T47D (cell line): ENCODE data around the gene TMX2.

Source experiments
- DNase-seq, 2 experiments: peaks; one replicate each; pipeline versions ENCODE4 v3.0.0 to v3.0.0-alpha.2; 2011 to 2012; ENCODE audit warnings: low read depth in 1 of 2, low spot score in 1 of 2
- JUND ChIP-seq: IDR thresholded peaks from 2 replicates; pipeline ENCODE4 v1.6.1; 2012; ENCODE audit warnings: low read depth
- in situ Hi-C: cut with HindIII; loops from 2 replicates; pipeline ENCODE4 v1.10.0; 2016; ENCODE audit warnings: low sequenced_read_pairs, low pct_unique_long_range_greater_than_20kb

TMX2 gene

DNA sequence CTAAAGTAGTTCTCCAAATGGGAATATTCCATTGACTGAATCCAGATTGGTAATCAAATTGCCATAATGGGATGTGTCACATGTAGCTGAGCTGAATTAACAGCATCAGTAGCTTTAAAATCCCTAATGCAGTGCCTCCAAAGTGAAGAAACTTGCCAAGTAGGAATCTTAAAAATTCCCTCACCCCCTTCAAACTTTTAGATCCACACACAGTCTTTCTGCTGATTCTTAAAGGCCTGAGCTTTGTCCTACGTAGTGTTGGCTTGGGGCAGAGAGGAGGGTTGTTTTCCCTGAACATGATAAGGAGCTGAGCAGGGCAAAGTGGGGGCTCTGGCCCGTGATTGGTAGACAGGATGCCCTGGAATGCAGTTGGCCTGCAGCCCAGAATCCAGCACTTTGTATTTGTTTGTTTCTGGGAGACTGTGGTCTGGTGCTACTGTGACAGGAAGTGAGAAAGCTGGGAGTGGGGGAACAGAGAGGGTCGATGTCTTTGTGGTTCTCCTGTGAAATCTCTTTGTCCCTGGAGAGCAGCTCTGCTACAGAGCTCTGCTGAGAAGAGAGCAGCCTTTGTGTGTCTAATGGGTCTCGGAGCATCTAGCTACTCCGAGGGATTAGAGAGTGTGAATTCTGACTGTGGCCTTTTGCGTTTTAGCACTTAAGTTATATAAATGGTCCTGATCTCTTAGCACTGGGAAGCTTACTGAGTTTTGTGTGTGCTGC, 66.1 kb downstream of the TMX2 start:
- peak in 1 of 2 experiments; percentile 93 for DNase-seq
- in situ Hi-C loops = no loop called here
- no peak for TF ChIP-seq JUND

DNA sequence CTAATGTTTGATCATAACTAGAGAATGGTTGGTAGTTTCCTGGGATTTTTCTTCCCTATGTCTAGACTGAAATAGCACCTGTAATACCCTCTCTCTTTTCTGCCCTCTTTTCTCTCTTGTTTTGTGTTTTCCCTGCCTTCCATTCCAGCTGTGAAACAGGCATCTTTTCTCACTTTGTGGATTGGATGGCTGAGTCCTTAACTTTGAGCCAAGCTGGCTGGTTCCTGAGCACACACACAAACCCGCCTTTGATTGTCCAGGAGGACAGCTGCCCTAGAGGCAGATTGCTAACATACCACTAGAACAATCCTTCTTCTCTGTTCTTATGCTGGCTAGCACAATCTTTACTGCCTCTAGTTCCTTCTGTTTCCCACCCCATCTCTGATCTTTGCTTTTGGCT, 66.9 kb downstream of the TMX2 start:
- in situ Hi-C loops = no loop called here
- TF ChIP-seq JUND = no peak; the same call in 1 of the 2 replicates
- peak; percentile 58 to 94 for DNase-seq

DNA sequence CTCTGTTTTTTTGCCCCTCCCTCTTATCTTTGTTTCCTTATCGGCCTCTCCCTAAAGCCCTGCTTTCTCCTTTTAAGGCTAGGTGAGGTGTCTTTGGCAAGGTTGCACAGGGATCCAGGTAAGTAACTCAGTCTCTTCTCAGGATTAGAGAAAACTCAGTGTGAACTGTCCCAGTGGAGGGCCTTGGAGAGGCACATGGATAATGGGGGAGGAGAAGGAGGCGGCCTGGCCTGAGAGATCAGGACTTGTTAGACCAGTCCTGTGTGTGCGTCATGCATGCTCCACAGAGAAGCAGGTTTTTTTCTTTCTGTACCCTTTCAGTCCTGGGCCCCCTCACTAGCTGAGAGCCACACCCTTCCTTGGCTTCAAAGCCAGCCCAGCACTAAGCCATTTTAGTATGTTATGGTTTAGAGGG, 69.1 kb downstream of the TMX2 start:
- DNase-seq = peak; percentile 53 to 95
- peak; percentile 80 for TF ChIP-seq JUND
- in situ Hi-C loops = no loop called here

DNA sequence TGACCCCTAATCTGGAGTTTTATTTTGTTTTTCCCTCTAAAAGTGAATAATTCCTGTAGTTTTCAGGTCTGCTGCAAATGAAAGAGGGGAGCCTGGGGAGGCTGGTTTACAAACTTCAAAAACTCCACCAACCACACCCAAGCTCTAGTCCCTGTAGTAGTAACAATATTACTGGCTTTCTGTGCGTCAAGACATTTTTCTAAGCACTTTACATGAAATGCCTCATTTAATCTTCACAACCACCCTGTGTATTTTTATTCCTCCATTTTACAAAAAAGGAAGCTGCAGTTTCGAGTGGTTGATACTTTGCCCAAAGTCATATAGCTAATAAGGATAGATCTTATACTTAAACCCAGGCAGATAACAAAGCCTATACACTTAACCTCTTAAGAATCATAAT, 72.7 kb downstream of the TMX2 start:
- in situ Hi-C loops = no loop called here
- TF ChIP-seq JUND = no peak
- DNase-seq = no peak

DNA sequence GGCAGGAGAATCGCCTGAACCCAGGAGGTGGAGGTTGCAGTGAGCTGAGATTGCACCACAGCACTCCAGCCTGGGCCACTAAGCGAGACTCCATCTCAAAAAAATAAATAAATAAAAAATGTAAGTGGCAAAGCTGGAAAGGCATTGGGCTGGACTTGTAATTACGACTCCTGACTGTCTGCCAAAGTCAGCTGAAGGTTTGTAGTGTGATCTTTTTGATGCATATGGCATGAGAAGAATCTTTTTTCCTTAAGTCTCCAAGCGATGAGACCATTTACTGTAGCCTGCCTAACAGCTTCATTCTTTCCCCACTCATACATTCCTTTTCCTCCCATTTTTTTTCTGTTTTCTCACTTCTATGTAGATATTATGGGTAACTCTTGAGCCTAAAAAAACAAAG, 74.0 kb downstream of the TMX2 start:
- no peak for TF ChIP-seq JUND
- in situ Hi-C loops = no loop called here
- peak in 1 of 2 experiments; percentile 70 for DNase-seq

DNA sequence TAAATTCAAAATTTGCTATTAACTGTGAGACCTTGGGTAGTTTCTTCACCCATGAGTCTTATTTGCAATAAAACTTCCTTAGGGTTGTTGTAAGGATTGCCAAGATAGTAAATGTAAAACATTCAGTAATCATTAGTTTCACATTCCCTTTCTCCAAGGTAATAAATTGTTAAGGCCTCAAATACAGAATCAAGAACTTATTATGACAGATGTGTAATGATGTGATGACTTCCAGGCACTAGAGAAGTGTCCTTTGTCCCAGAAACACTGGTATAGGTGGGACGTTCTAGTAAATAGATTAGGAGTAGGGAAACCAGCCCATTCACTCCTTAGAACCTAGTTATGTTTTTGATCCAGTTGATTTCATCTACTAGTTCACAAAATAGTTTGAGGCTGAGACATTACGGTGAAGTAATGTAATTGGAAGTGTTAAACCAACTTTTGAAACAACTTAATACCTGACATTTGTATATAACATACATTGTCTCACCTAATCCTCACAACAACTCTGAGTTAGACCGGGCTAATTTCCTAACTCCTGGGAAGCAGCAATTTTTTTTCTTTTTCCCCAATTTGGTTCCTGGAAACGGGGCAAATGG, 74.7 kb downstream of the TMX2 start:
- in situ Hi-C loops = no loop called here

DNA sequence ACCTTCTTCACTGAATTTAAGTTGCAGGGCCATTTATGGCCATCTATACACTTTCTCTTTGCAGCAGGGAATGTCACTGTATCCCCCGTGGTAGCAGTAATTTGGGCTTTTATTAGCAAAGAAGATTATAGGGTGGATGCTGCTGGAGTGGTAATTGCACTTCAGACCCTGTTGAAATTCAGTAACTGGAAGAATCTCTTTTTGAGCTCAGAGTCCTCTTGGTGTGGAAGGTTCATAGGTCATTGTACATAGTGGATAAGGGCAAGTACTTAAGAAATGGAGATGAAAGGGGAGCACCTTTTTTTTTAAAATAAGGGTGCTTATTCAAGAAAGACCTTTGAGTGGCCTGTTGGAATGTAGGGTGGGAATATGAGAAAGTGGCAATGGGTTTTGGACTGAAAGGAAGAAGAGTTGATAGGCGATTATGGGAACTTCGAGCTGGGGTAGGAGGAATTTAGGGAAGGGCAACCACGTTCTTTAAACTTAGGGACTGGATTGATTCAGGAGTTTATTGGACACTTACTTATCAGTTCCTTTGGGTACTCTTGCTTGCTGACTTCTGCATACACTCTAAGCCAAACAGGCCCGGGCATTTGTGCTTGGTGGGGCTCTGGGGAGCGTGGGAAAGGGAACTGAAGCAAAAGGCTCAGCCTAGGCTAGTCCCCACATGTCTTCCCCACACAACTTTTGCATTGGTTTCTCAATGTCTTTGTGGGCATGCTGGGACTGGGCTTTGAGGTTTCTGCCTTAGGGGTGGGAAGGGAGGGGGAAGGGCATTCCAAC, 75.7 kb downstream of the TMX2 start:
- in situ Hi-C loops = no loop called here
- no peak for DNase-seq
- no peak for TF ChIP-seq JUND

More for the DNA sequence above, 74.7 kb downstream of the TMX2 start:
- no peak for DNase-seq
- no peak for TF ChIP-seq JUND

DNA sequence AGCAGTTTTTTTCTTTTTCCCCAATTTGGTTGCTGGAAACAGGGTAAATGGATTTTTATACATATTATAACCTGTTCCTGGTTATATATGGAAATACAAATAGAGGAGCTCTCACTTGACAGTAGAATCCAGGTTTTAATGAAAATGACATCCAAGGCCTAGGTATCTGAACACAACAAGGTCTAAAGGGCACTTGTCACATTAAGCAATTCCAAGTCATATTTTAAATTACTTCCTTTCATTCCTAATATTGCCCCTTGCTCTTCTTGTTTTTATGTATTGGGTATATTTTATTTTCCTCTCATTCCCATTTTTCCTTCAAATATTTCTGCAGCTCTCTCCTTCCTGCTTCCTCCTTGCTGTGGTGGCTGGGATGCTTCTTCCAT, 76.3 kb downstream of the TMX2 start:
- no peak for TF ChIP-seq JUND
- in situ Hi-C loops = no loop called here
- no peak for DNase-seq
